Chondrocyte (in vitro differentiated cells): ENCODE measurements around the gene CAMK2D. TPM values are rescaled to one million over a fixed set of nuclear protein-coding genes. Genes with fewer than 3 reads are reported as not detected.

Experiments
- DNase-seq: peaks from one replicate; pipeline ENCODE4 v3.0.0; 2021; ENCODE audit warnings: mixed read lengths, low spot score
- H3K27ac Mint-ChIP-seq: one replicate; pipeline ENCODE4 v1.8.0; 2021; ENCODE audit warnings: mild to moderate bottlenecking, moderate library complexity, mixed read lengths; ENCODE audit not compliant: unreplicated experiment
- H3K27me3 Mint-ChIP-seq: 2 replicates; pipeline ENCODE4 v1.8.0; 2021; ENCODE audit warnings: low read depth, mixed read lengths
- H3K36me3 Mint-ChIP-seq: 2 replicates; pipeline ENCODE4 v1.8.0; 2021; ENCODE audit warnings: low read depth, mixed read lengths
- H3K4me1 Mint-ChIP-seq: 2 replicates; pipeline ENCODE4 v1.8.0; 2021; ENCODE audit warnings: low read depth, mild to moderate bottlenecking, mixed read lengths
- H3K4me3 Mint-ChIP-seq: one replicate; pipeline ENCODE4 v1.8.0; 2021; ENCODE audit warnings: mild to moderate bottlenecking, moderate library complexity, mixed read lengths; ENCODE audit not compliant: unreplicated experiment
- H3K9me3 Mint-ChIP-seq: 2 replicates; pipeline ENCODE4 v1.8.0; 2021; ENCODE audit warnings: low read depth, mixed read lengths
- total RNA-seq: library from RNA; stranded (reverse); gene quantifications from 3 replicates; pipeline ENCODE4 v1.2.1, GENCODE V29; 2021
- TF ChIP-seq, protein P1 (sequence below): fragments of 200-600 bp; sonication (generic); IDR thresholded peaks from 2 replicates; pipeline ENCODE4 v1.5.0; 2021; ENCODE audit warnings: antibody characterized with exemption, mild to moderate bottlenecking, moderate library complexity

Gene CAMK2D
- total RNA-seq, 1 donor from 2014 or later, result 73.7 TPM

- H3K36me3 Mint-ChIP-seq, result no peaks in the 10 kb centered on the region
- H3K9me3 Mint-ChIP-seq, result peaks cover 2% of the 10 kb centered on the region
- peaks cover 55% of the 10 kb centered on the region for H3K4me1 Mint-ChIP-seq
- no peaks in the 10 kb centered on the region for H3K27me3 Mint-ChIP-seq
- peak overlapping the region; percentile 65 for H3K27ac Mint-ChIP-seq
- TF ChIP-seq, protein P1, sequence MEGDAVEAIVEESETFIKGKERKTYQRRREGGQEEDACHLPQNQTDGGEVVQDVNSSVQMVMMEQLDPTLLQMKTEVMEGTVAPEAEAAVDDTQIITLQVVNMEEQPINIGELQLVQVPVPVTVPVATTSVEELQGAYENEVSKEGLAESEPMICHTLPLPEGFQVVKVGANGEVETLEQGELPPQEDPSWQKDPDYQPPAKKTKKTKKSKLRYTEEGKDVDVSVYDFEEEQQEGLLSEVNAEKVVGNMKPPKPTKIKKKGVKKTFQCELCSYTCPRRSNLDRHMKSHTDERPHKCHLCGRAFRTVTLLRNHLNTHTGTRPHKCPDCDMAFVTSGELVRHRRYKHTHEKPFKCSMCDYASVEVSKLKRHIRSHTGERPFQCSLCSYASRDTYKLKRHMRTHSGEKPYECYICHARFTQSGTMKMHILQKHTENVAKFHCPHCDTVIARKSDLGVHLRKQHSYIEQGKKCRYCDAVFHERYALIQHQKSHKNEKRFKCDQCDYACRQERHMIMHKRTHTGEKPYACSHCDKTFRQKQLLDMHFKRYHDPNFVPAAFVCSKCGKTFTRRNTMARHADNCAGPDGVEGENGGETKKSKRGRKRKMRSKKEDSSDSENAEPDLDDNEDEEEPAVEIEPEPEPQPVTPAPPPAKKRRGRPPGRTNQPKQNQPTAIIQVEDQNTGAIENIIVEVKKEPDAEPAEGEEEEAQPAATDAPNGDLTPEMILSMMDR, result no peak
- no peak for DNase-seq
- no peak overlapping the region for H3K4me3 Mint-ChIP-seq
Measured at GRCh38 chr4:113634081-113634969, 127.2 kb downstream of the CAMK2D start.

- Mint-ChIP-seq H3K4me3 (no peak overlapping the region), H3K4me1 (peaks cover 50% of the 10 kb centered on the region), H3K36me3 (no peaks in the 10 kb centered on the region), H3K27me3 (no peaks in the 10 kb centered on the region), H3K27ac (no peak overlapping the region), H3K9me3 (peaks cover 2% of the 10 kb centered on the region)
- no peak for DNase-seq
- TF ChIP-seq, protein P1, result no peak
Measured at GRCh38 chr4:113633467-113633866, 128.1 kb downstream of the CAMK2D start.

DNA sequence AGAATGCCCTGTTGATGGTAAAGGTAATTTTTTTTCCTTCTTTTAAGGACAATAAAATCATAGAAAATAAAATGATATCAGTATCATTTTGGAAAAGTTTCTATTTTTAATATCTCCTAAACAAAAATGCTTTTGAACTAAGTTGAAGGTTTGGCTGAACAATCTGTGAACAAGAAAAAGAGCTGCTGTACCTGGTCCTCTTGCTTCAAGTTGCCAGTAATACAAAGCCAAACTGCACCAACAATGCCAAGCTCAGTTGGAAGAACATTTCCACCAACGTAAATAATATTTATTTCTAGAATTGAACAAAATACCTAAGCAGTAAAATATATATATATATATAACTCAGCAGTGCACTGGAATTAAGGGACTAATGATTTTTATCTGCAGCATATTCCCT is 132.8 kb downstream of the CAMK2D start:
- Mint-ChIP-seq H3K9me3 (no peaks in the 10 kb centered on the region), H3K27me3 (no peaks in the 10 kb centered on the region), H3K27ac (no peak overlapping the region), H3K4me1 (peaks cover 6% of the 10 kb centered on the region), H3K4me3 (no peak overlapping the region), H3K36me3 (peaks cover 11% of the 10 kb centered on the region)
- TF ChIP-seq, protein P1, result no peak
- DNase-seq, result no peak

DNA sequence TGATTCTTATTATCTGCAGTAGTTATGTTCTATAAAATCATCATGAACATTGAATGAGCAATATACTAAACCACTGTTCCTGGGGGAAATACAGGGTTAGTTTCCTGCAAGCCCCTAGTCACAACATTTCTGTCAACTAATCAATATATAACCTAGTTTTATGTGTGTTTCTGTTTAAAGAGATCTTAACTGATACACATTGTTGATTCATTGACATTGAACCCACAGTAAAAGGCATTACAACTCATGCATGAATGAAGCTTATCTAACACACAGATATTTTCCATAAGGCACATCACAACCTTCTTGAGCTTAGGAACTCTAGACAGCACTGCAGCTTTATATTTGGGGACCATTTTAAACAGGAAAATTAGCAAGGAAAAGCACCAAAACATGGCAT is 134.2 kb downstream of the CAMK2D start:
- no peaks in the 10 kb centered on the region for H3K27me3 Mint-ChIP-seq
- no peak overlapping the region for H3K27ac Mint-ChIP-seq
- no peak for DNase-seq
- no peaks in the 10 kb centered on the region for H3K4me1 Mint-ChIP-seq
- H3K36me3 Mint-ChIP-seq, result peaks cover 11% of the 10 kb centered on the region
- no peaks in the 10 kb centered on the region for H3K9me3 Mint-ChIP-seq
- H3K4me3 Mint-ChIP-seq, result no peak overlapping the region
- TF ChIP-seq, protein P1, result no peak

DNA sequence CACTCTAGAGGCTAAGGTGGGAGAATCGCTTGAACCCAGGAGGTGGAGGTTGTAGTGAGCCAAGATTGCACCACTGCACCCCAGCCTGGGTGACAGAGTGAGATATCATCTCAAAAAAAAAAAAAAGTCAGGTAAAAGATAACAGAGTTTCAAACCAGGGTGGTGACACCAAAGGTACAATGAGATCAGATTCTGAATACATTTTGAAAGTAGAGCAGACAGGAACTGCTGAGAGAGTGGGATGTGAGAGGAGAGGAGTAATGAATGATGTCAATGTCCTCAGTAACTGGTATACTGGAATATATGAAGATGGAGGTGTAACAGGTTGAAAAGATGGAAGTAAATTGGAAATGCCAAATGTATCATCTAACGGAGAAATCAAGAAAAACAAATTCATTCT is 135.6 kb downstream of the CAMK2D start:
- no peak overlapping the region for H3K27ac Mint-ChIP-seq
- H3K4me3 Mint-ChIP-seq, result no peak overlapping the region
- H3K9me3 Mint-ChIP-seq, result no peaks in the 10 kb centered on the region
- TF ChIP-seq, protein P1, result no peak
- no peaks in the 10 kb centered on the region for H3K27me3 Mint-ChIP-seq
- peaks cover 12% of the 10 kb centered on the region for H3K36me3 Mint-ChIP-seq
- DNase-seq, result no peak
- H3K4me1 Mint-ChIP-seq, result no peaks in the 10 kb centered on the region
